K562 (cell line): ENCODE results near the gene NEB. TPM values are rescaled to one million over a fixed set of nuclear protein-coding genes. Genes with fewer than 3 reads are reported as not detected.

Experiments
- ATAC-seq: fragments of 200-7000 bp; cut with Tn5 transposase; 3 replicates; pipeline ENCODE4 v1.9.1; 2020; ENCODE audit warnings: moderate library complexity
- BruUV-seq: library from RNA; stranded (reverse); fragments of 400-500 nt; replicated peaks from 2 replicates; lab custom pipeline; 2021; lab: Mats Ljungman, UMichigan
- CTCF ChIA-PET: fragments of 300-600 bp; formaldehyde crosslinking; extraction: SDS; loops from one replicate; lab custom pipeline; 2021; ENCODE audit warnings: low intra/inter-chr PET ratio; lab: Yijun Ruan, JAX
- POLR2A ChIA-PET: fragments of 300-600, 350-650 bp; sonication (Branson Sonifier 250); formaldehyde crosslinking; extraction: SDS; loops from one replicate; lab custom pipeline; 2021; ENCODE audit warnings: antibody characterized with exemption, inconsistent platforms; lab: Yijun Ruan, JAX
- DNase-seq, 4 experiments: peaks; one replicate each; pipeline versions ENCODE4 v3.0.0 to v3.0.0-alpha.2; 2011 to 2018; ENCODE audit warnings: low spot score in 3 of 4, mixed read lengths in 3 of 4; ENCODE audit errors: extremely low read depth in 1 of 4
- FAIRE-seq: peaks from 2 replicates; lab custom pipeline; 2011; peaks lifted over from hg19 to GRCh38; lab: Jason Lieb, UNC
- H2AFZ ChIP-seq: 2 replicates; pipeline ENCODE4 v1.6.0; 2011; ENCODE audit warnings: low read depth, low read length, control low read depth, inconsistent platforms
- H3K27ac ChIP-seq: fragments of 200-600 bp; 3 replicates; pipeline ENCODE4 v1.8.0; 2011; ENCODE audit warnings: low read depth, mild to moderate bottlenecking, control low read depth, inconsistent platforms, low read length, moderate library complexity, mixed read lengths; ENCODE audit errors: extremely low read depth
- H3K27me3 ChIP-seq, 2 experiments: fragments of 300-600 bp in 1 of 2; 2 replicates in 1 of 2; 3 replicates in 1 of 2; pipeline versions ENCODE4 v1.6.0 to v1.8.0; 2011; ENCODE audit warnings: inconsistent platforms in 2 of 2, low read length in 2 of 2, mild to moderate bottlenecking in 1 of 2, mixed read lengths in 1 of 2, moderate library complexity in 1 of 2; ENCODE audit not compliant: control insufficient read depth in 2 of 2, insufficient read depth in 2 of 2
- H3K36me3 ChIP-seq: fragments of 300-600 bp; 3 replicates; pipeline ENCODE4 v1.8.0; 2011; ENCODE audit warnings: mild to moderate bottlenecking, low read length, inconsistent platforms; ENCODE audit not compliant: control insufficient read depth, insufficient read depth
- H3K4me1 ChIP-seq, 2 experiments: fragments of 200-600 bp in 1 of 2; replicated peaks in 1 of 2; 2 replicates in 1 of 2; 3 replicates in 1 of 2; pipeline versions ENCODE4 v1.5.1 to v1.8.0; 2011; ENCODE audit warnings: inconsistent platforms in 2 of 2, low read length in 2 of 2, mild to moderate bottlenecking in 1 of 2, mixed read lengths in 1 of 2, moderate library complexity in 1 of 2; ENCODE audit not compliant: control insufficient read depth in 2 of 2, insufficient read depth in 2 of 2
- H3K4me2 ChIP-seq: 2 replicates; pipeline ENCODE4 v1.6.1; 2011; ENCODE audit warnings: low read length, control low read depth, inconsistent platforms, mixed read lengths; ENCODE audit not compliant: insufficient read depth
- H3K4me3 ChIP-seq: fragments of 200-600 bp; sonication (generic), shearing (Covaris generic); 2 replicates; pipeline ENCODE4 v1.5.1; 2016; ENCODE audit warnings: control low read depth, inconsistent platforms
- H3K79me2 ChIP-seq: fragments of 200-600 bp; 3 replicates; pipeline ENCODE4 v1.8.0; 2011; ENCODE audit warnings: low read length, inconsistent platforms; ENCODE audit not compliant: control insufficient read depth, insufficient read depth
- H3K9ac ChIP-seq, 2 experiments: 2 replicates each; pipeline versions ENCODE4 v1.6.0 to v1.6.1; 2011; ENCODE audit warnings: low read depth in 2 of 2, low read length in 2 of 2, control low read depth in 1 of 2, inconsistent platforms in 1 of 2, mild to moderate bottlenecking in 1 of 2, mixed read lengths in 1 of 2; ENCODE audit not compliant: insufficient read depth in 1 of 2
- H3K9me1 ChIP-seq: one replicate; pipeline ENCODE4 v1.6.0; 2011; ENCODE audit warnings: inconsistent platforms, mild to moderate bottlenecking, low read length, moderate library complexity; ENCODE audit not compliant: control insufficient read depth, insufficient read depth
- H3K9me3 ChIP-seq: replicated peaks from 2 replicates; pipeline ENCODE4 v1.5.1; 2011; ENCODE audit warnings: low read depth, low read length, inconsistent platforms; ENCODE audit not compliant: control insufficient read depth, insufficient read depth
- H4K20me1 ChIP-seq: replicated peaks from 2 replicates; pipeline ENCODE4 v1.6.1; 2011; ENCODE audit warnings: low read length, inconsistent platforms, mixed read lengths; ENCODE audit not compliant: control insufficient read depth, insufficient read depth
- CHD4 ChIP-seq: fragments of 200-600 bp; sonication (generic); IDR thresholded peaks from 3 replicates; pipeline ENCODE4 v1.6.1; 2012; ENCODE audit warnings: low read depth, mild to moderate bottlenecking, mixed read lengths, low read length, inconsistent platforms; ENCODE audit not compliant: insufficient read depth, insufficient replicate concordance, poor library complexity, severe bottlenecking
- FOXJ2 ChIP-seq: fragments of 200-800 bp; sonication (Bioruptor generic); IDR thresholded peaks from 2 replicates; pipeline ENCODE4 v1.6.1; 2016; ENCODE audit warnings: missing genetic modification characterization, missing compliant biosample characterization
- GABPA ChIP-seq: fragments of 200-800 bp; sonication (Bioruptor generic); conservative IDR thresholded peaks from 2 replicates; pipeline ENCODE4 v1.6.1; 2016; ENCODE audit warnings: low read depth, missing genetic modification characterization, missing compliant biosample characterization
- JUN ChIP-seq, 2 experiments: sonication (generic) in 1 of 2; formaldehyde crosslinking in 1 of 2; IDR thresholded peaks; 2 replicates each; pipeline versions ENCODE4 v1.6.1 to v1.8.0; 2012 to 2022; ENCODE audit warnings: borderline replicate concordance in 2 of 2, mild to moderate bottlenecking in 2 of 2, improper control_type of control experiment in 1 of 2, low read depth in 1 of 2, low read length in 1 of 2, missing genetic modification reagents in 1 of 2
- KLF16 ChIP-seq: IDR thresholded peaks from 2 replicates; pipeline ENCODE4 v1.6.1; 2016; ENCODE audit warnings: antibody characterized with exemption
- MCM5 ChIP-seq: fragments of 450-650 bp; IDR thresholded peaks from 2 replicates; pipeline ENCODE4 v1.6.1; 2016; ENCODE audit warnings: low read depth
- MEF2D ChIP-seq: conservative IDR thresholded peaks from 2 replicates; pipeline ENCODE4 v1.6.1; 2016; ENCODE audit warnings: low read depth, missing genetic modification characterization, missing compliant biosample characterization
- RBM25 ChIP-seq: fragments of 200-400 bp; formaldehyde crosslinking; IDR thresholded peaks from 2 replicates; pipeline ENCODE4 v1.6.1; 2018; ENCODE audit warnings: low read length, low read depth, moderate library complexity; ENCODE audit not compliant: severe bottlenecking
- RCOR1 ChIP-seq, 2 experiments: IDR thresholded peaks; 2 replicates each; pipeline ENCODE4 v1.6.1; 2012; ENCODE audit warnings: low read depth in 2 of 2, low read length in 2 of 2, borderline replicate concordance in 1 of 2, improper control_type of control experiment in 1 of 2
- SP1 ChIP-seq: sonication (generic); formaldehyde crosslinking; IDR thresholded peaks from 2 replicates; pipeline ENCODE4 v1.8.1; 2022; ENCODE audit warnings: mild to moderate bottlenecking, missing genetic modification reagents
- TAF1 ChIP-seq: IDR thresholded peaks from 2 replicates; pipeline ENCODE4 v1.6.1; 2011; ENCODE audit warnings: mild to moderate bottlenecking, low read length, moderate library complexity; ENCODE audit not compliant: insufficient read depth, control insufficient read depth, severe bottlenecking; ENCODE audit errors: extremely low read depth
- ZNF143 ChIP-seq: sonication (generic); formaldehyde crosslinking; IDR thresholded peaks from 2 replicates; pipeline ENCODE4 v1.9.0; 2022; ENCODE audit warnings: mild to moderate bottlenecking, missing genetic modification reagents
- ZNF146 ChIP-seq: IDR thresholded peaks from one replicate; pipeline ENCODE4 v1.6.1; 2018; ENCODE audit warnings: missing compliant biosample characterization; ENCODE audit not compliant: unreplicated experiment
- ZNF668 ChIP-seq: fragments of 250-450 bp; sonication (Bioruptor Pico); IDR thresholded peaks from 2 replicates; pipeline ENCODE4 v1.8.0; 2022; ENCODE audit warnings: mild to moderate bottlenecking, inconsistent platforms
- ZNF778 ChIP-seq: fragments of 450-650 bp; formaldehyde crosslinking; IDR thresholded peaks from 2 replicates; pipeline ENCODE4 v1.4.0; 2020; ENCODE audit warnings: mild to moderate bottlenecking, moderate library complexity
- WGBS: fragments of 100-300 bp; shearing (Covaris generic); methylation state at CpG from one replicate; pipeline ENCODE4 v1.1.6; 2016; ENCODE audit warnings: low coverage, mixed read lengths; ENCODE audit not compliant: insufficient coverage; ENCODE audit errors: missing lambda C conversion rate; 5-methylcytosine and 5-hydroxymethylcytosine counted together
- in situ Hi-C: fragments of 300-500 bp; cut with MboI; formaldehyde crosslinking; loops from 4 replicates; pipeline ENCODE4 v1.15.0; 2018; ENCODE audit warnings: inconsistent platforms, mixed read lengths
- intact Hi-C: fragments of 100-400 bp; cut with micrococcal nuclease; formaldehyde crosslinking; loops from 2 replicates; pipeline ENCODE4 v1.14.2; 2022
- polyA plus RNA-seq, 8 experiments: library from polyadenylated mRNA; depleted of rRNA in 4 of 8; stranded (reverse) in 5 of 8; unstranded in 3 of 8; fragments of >200 nt; fragmentation: Nextera tagmentation in 2 of 8; fragmentation: Illumina TruSeq in 1 of 8; extraction: Ambion mirVana in 2 of 8; extraction: Trizol in 1 of 8; gene quantifications; 2 replicates each; pipeline versions ENCODE4 v1.2.1 to v1.2.3, GENCODE V29; 2011 to 2014; ENCODE audit warnings: inconsistent platforms in 1 of 8, missing spikeins in 1 of 8
- total RNA-seq, 7 experiments: library from RNA; depleted of rRNA in 6 of 7; stranded (reverse); fragments of >200 nt in 6 of 7; fragmentation: Illumina TruSeq in 2 of 7; extraction: Trizol in 2 of 7; gene quantifications; 2 replicates each; pipeline versions ENCODE4 v1.2.1 to v1.2.3, GENCODE V29; 2011 to 2021; ENCODE audit warnings: low replicate concordance in 1 of 7
- TF ChIP-seq, protein P1 (sequence below): fragments of 250-450 bp; sonication (Bioruptor Pico); IDR thresholded peaks from 2 replicates; pipeline ENCODE4 v1.6.1; 2021; ENCODE audit warnings: mild to moderate bottlenecking

The NEB gene
- total and polyA plus RNA-seq, 9 of the 15 experiments (the other 6 are each of a cell fraction or from before 2014, with no cell fraction given), result 1.7 to 3.8 (median 2.9) TPM

DNA sequence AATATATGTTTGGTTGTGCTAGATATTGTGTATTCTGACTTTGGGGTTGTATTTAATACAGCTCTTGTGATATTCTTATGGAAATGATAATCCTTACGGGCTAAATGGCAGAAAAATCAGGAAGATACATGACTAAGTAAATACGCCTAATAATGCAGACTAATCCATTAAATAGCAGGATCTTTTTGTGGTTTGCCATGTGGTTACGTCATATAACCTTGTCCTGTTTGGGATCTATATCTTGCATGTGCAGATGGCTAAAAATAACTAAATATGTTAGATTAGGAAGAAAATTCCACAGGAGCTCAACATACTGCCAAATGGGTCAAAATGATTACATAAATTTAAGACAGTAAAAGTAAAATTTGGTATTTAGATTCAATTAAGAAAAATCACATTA, 83.0 kb downstream of the NEB start:
- POLR2A ChIA-PET, result interaction anchor here (0.6 to 1.8 kb wide), 6 partner anchors 9 to 233 kb away, joined by 3 to 4 read pairs (median 3); no protein-coding TSS in a partner anchor
- Histone ChIP-seq H3K27me3 (no peaks in the 10 kb centered on the region), H4K20me1 (no peaks in the 10 kb centered on the region), H3K4me2 (no peak overlapping the region), H3K9me1 (no peaks in the 10 kb centered on the region), H3K4me1 (peaks cover 0 to 11% of the 10 kb centered on the region in 2 experiments; a peak in 2 of 5 replicates), H3K79me2 (no peaks in the 10 kb centered on the region), H3K9ac (no peak overlapping the region), H3K27ac (no peak overlapping the region), H3K36me3 (no peaks in the 10 kb centered on the region), H2AFZ (peak overlapping the region; percentile 23; the same call in 1 of the 2 replicates), H3K4me3 (no peak overlapping the region), H3K9me3 (no peaks in the 10 kb centered on the region)
- CTCF ChIA-PET, result no interaction called here
- in situ Hi-C loops, result no loop called here
- ATAC-seq, result peak; percentile 33; the same call in 2 of the 3 replicates
- intact Hi-C loops, result no loop called here
- 28% methylated on average over 3 of the region's 3 CpGs for WGBS
- FAIRE-seq, result no peak
- no peak for DNase-seq
- no TSS peak for BruUV-seq
- TF ChIP-seq TAF1 (no peak), KLF16 (peak; percentile 57; the same call in 1 of the 2 replicates), ZNF668 (CRISPR knock-in tag) (no peak), ZNF143 (CRISPR knock-in tag) (no peak), GABPA (tag) (no peak), SP1 (0 out of 2 replicates have a peak, but pooled peaks have one; percentile 28), RBM25 (no peak), JUN (IDR thresholded peaks at IDR 0.05; ENCODE audit: borderline replicate concordance, low read depth, low read length) (peak; percentile 54; the same call in 1 of the 2 replicates), JUN (CRISPR knock-in tag; IDR thresholded peaks at IDR 0.05; ENCODE audit: borderline replicate concordance) (no peak), FOXJ2 (0 out of 2 replicates have a peak, but pooled peaks have one; percentile 48), MEF2D (peak; percentile 88), CHD4 (no peak), MCM5 (no peak), ZNF146 (no peak), ZNF778 (CRISPR knock-in tag) (no peak), RCOR1 (IDR thresholded peaks at IDR 0.05; ENCODE audit: borderline replicate concordance in 1 of 2, low read depth in 2 of 2, low read length in 2 of 2) (peak in 1 of 2 experiments; percentile 48; a peak in 1 of 4 replicates)
- TF ChIP-seq, protein P1, sequence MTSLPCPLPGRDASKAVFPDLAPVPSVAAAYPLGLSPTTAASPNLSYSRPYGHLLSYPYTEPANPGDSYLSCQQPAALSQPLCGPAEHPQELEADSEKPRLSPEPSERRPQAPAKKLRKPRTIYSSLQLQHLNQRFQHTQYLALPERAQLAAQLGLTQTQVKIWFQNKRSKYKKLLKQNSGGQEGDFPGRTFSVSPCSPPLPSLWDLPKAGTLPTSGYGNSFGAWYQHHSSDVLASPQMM (CRISPR knock-in tag), result no peak
